Middle frontal gyrus (tissue), 1 donor: Measurements from ENCODE around the gene SOWAHA.
"Not testable (repeated sequence)": the region's sequence is repeated elsewhere in the genome, so short reads cannot be mapped to it uniquely, and the experiment has no call there.

Experiments
- DNase-seq: peaks from one replicate; pipeline ENCODE4 v3.0.0-alpha.2; 2015; ENCODE audit warnings: low spot score; ENCODE audit errors: extremely low spot score

SOWAHA gene

GRCh38 chr5:132806804-132807162 is 6.3 kb upstream of the SOWAHA start:
- not testable (repeated sequence) for DNase-seq

GRCh38 chr5:132807163-132807838 is 5.8 kb upstream of the SOWAHA start:
- DNase-seq = no peak

GRCh38 chr5:132808448-132808847 is 4.7 kb upstream of the SOWAHA start:
- DNase-seq = no peak

- no peak for DNase-seq
These were observed 4.2 kb upstream of the SOWAHA start for GRCh38 chr5:132808866-132809265.

GRCh38 chr5:132810605-132811004 is 2.5 kb upstream of the SOWAHA start:
- DNase-seq = no peak

- DNase-seq = no peak
These were observed 858 bp upstream of the SOWAHA start for GRCh38 chr5:132812123-132812765.

- DNase-seq = no peak
These were observed 749 bp downstream of the SOWAHA start for GRCh38 chr5:132813599-132814502.

DNA sequence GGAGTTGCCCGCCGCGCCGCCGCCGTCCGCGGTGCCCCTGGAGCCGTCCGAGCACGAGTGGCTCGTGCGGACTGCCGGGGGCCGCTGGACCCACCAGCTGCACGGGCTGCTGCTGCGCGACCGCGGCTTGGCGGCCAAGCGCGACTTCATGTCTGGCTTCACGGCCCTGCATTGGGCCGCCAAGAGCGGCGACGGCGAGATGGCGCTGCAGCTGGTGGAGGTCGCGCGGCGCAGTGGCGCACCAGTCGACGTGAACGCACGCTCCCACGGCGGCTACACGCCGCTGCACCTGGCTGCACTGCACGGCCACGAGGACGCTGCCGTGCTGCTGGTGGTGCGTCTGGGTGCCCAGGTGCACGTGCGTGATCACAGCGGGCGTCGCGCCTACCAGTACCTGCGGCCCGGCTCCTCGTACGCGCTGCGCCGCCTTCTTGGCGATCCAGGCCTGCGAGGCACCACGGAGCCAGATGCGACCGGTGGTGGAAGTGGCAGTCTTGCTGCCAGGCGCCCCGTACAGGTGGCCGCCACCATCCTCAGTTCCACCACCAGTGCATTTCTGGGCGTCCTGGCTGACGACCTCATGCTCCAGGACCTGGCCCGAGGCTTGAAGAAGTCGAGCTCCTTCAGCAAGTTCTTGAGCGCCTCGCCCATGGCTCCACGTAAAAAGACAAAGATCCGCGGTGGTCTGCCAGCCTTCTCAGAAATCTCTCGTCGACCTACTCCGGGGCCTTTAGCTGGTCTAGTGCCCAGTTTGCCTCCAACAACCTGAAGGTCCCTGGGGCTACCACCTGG is 1.6 kb downstream of the SOWAHA start:
- no peak for DNase-seq

DNA sequence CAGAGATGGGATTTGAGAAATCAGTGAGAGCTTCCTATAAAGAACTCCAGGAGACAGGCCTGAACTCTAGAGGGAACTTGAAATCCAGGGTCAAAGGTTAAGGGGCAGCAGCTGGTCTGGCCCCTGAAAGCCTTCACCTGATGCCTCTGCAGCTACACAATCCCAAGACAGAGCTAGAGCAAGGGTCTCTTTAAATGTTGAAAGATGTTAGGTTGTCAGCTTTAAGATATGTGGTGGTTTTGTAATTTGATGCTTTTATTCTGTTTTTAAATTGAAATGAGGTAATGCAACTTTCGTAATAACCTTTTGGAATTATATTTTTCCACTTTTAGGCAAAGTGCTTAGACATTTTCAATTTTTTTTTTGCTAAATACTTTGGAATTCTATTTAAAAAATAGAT is 2.4 kb downstream of the SOWAHA start:
- no peak for DNase-seq

- no peak for DNase-seq
These were observed 3.0 kb downstream of the SOWAHA start for GRCh38 chr5:132816083-132816482.

DNA sequence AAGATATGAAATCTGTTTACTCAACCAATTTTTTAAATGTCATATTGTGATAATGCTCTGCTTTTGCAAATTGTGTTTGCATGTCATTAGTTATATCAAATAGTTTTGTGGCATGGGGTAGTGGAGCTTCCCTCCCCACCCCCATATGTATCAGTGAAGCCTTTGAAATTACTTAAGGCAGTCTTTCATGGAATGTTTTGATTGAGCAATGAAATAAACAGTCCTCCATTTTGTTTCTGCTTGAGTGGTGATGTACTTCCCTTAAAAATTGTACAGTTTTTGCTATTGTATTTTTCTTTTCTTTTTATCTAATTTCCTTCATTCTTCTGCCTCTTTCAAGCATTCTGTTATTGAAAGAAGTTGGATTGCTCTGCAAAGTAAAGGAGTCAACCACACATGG is 3.5 kb downstream of the SOWAHA start:
- no peak for DNase-seq

- DNase-seq = no peak
These were observed 3.9 kb downstream of the SOWAHA start for GRCh38 chr5:132817011-132817410.

DNA sequence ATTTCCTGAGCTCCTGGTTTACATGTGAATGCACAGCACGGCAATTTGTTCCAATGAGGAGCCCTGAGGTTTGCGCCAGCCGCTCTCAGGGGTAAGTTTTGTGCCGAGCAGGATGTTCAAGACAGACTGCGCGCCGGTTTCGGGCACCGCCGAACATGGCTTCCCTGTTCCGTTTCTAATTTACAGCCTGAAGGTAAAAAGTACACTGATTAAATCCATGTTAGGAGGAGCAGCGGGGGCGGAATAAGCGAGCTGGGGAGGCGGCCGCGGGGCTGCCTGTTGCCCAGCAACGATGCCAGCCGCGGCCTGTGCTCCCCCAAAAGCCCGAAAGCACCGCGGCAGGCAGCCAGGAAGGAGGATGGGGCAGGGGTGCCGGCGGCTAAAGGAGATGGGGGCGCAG is 6.4 kb downstream of the SOWAHA start:
- DNase-seq = no peak

GRCh38 chr5:132820162-132820754 is 7.2 kb downstream of the SOWAHA start:
- peak; percentile 92 for DNase-seq

GRCh38 chr5:132821350-132821749 is 8.2 kb downstream of the SOWAHA start:
- DNase-seq = no peak

DNA sequence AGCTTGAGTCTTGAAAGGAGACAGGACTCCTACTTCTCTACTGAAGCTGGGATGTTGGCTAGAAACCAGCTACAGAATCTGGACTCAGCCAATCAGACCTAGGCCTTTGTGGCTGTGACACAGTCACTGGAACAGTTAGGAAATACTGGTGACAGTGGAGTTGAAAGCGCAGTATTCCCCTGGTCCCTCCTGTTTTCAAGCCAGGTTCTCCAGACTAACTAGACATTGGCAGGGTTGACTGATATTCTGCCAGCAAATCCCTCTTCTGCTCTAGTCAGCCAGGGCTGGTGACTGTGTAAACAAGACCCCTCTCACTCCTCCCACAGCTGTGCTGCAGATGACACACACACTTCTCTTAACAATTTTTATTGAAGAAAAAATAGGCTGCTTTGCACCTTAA is 8.7 kb downstream of the SOWAHA start:
- no peak for DNase-seq

DNA sequence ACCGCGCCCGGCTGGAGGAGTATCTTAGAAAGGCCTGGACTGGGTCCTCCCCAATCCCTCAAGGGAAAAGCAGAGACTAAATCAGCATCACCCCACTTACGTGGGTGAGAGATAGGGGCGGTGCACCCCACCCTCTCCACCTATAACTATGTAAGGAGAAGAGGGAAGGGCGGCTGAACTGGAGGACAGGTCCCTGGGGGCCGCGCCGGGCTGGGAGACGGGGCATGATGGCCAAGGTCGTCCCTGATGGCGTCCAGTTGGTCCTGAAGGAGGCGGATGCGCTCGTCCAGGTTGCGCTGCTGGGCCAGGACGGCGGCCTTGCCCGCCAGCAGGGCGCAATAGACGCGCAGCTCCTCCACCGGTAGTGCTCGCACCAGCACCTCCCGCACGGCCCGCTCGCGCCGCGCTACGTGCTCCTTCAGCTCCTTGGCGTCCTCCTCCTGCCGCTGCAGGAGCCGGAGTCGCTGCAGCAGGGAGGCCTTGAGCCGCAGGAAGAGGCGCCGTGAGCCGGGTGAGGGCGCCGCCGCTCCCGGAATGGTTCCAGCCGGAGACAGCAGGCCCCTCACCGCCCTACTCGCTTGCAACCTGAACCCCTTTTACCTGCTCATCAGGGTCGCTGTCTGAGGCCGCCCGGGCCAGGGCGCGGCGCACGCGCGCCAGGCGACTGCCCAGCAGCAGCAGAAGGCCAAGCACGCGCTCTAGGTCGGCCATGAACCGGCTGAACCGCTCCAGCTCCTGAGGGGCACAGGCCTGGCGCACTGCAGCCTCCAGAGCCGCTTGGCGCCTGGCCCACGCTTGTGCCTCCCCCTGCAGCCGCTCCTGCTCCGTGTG is 9.8 kb downstream of the SOWAHA start:
- no peak for DNase-seq

DNA sequence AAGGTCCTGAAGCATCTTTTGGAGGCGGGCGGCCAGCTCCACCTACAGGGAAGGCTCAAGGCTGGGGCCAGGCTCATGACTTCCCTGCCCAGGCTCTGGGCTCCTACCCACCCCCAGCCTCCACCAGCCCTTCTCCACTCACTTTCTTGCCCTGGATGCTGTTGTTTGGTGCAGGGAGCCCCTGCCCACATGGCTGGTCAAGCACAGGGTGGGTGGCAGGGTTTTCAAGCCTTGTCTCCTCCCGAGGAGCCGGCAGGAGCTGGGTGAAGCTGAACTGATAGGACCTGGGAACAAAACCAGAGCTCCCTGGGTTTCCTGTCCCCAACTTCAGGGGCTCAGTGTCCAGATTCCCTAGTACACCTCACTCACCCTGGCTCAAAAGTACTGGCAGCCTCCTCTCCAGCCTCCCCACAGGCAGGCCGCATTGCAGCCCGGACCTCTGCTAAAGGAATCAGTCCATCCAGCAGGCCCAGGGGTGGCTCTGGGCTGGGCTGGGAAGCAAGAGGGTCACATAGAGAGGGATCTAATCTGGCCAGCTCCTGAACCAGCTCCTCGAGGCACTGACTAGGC is 10.5 kb downstream of the SOWAHA start:
- no peak for DNase-seq

DNA sequence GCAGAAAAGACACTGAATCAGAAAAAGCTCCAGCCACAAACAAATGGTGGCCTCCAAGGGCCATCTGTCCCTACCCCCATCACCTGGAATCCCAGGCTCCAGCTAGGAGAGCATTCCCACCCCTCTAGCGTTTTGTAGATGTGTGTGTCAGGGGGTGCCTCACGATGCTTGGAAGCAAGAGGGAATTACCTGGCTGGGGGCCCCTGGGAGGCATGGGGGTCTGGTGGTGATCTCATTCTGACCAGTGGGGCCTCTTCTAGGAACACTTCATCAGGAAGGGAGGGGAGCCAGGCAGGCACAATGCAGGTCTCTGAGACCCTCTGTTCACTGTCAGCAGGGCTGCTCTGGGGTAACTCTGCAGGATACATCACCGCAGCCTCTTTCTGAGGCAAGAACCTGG is 11.3 kb downstream of the SOWAHA start:
- DNase-seq = no peak
